ENCODE data around the gene SYNGR4.
A peak's percentile ranks its signal among the peaks of the same experiment; 100 is the strongest.

SYNGR4 gene

GRCh38 chr19:48332351-48332661, 31.9 kb upstream of the SYNGR4 start:
- Histone ChIP-seq H3K4me3 (ENCODE audit: low read length) (peak overlapping the region; percentile 44), H3K36me3 (ENCODE audit: control insufficient read depth, insufficient read depth, low read length) (peaks cover 4% of the 10 kb centered on the region), H3K27me3 (ENCODE audit: control insufficient read depth, insufficient read depth, low read length) (no peaks in the 10 kb centered on the region), H3K4me1 (ENCODE audit: control insufficient read depth, insufficient read depth, low read length) (peaks cover 28% of the 10 kb centered on the region), H3K27ac (ENCODE audit: low read depth, low read length) (peak overlapping the region; percentile 91), H3K9ac (ENCODE audit: low read length) (no peak overlapping the region)

GRCh38 chr19:48332662-48333466, 31.3 kb upstream of the SYNGR4 start:
- Histone ChIP-seq H3K36me3 (ENCODE audit: control insufficient read depth, insufficient read depth, low read length) (peaks cover 4% of the 10 kb centered on the region), H3K27ac (ENCODE audit: low read depth, low read length) (peak overlapping the region; percentile 91), H3K27me3 (ENCODE audit: control insufficient read depth, insufficient read depth, low read length) (no peaks in the 10 kb centered on the region), H3K4me1 (ENCODE audit: control insufficient read depth, insufficient read depth, low read length) (peaks cover 25% of the 10 kb centered on the region), H3K9ac (ENCODE audit: low read length) (peak overlapping the region; percentile 75), H3K4me3 (ENCODE audit: low read length) (peak overlapping the region; percentile 81)

GRCh38 chr19:48333467-48334384, 30.4 kb upstream of the SYNGR4 start:
- Histone ChIP-seq H3K9ac (ENCODE audit: low read length) (peak overlapping the region; percentile 75), H3K4me3 (ENCODE audit: low read length) (peak overlapping the region; percentile 81), H3K4me1 (ENCODE audit: control insufficient read depth, insufficient read depth, low read length) (peaks cover 25% of the 10 kb centered on the region), H3K27me3 (ENCODE audit: control insufficient read depth, insufficient read depth, low read length) (no peaks in the 10 kb centered on the region), H3K27ac (ENCODE audit: low read depth, low read length) (peak overlapping the region; percentile 91), H3K36me3 (ENCODE audit: control insufficient read depth, insufficient read depth, low read length) (peaks cover 4% of the 10 kb centered on the region)

GRCh38 chr19:48338253-48338755, 25.9 kb upstream of the SYNGR4 start:
- Histone ChIP-seq H3K27me3 (ENCODE audit: control insufficient read depth, insufficient read depth, low read length) (no peaks in the 10 kb centered on the region), H3K9ac (ENCODE audit: low read length) (no peak overlapping the region), H3K4me3 (ENCODE audit: low read length) (no peak overlapping the region), H3K36me3 (ENCODE audit: control insufficient read depth, insufficient read depth, low read length) (no peaks in the 10 kb centered on the region), H3K27ac (ENCODE audit: low read depth, low read length) (no peak overlapping the region), H3K4me1 (ENCODE audit: control insufficient read depth, insufficient read depth, low read length) (peaks cover 3% of the 10 kb centered on the region)

GRCh38 chr19:48338802-48339503, 25.2 kb upstream of the SYNGR4 start:
- Histone ChIP-seq H3K4me1 (ENCODE audit: control insufficient read depth, insufficient read depth, low read length) (no peaks in the 10 kb centered on the region), H3K36me3 (ENCODE audit: control insufficient read depth, insufficient read depth, low read length) (no peaks in the 10 kb centered on the region), H3K9ac (ENCODE audit: low read length) (no peak overlapping the region), H3K27me3 (ENCODE audit: control insufficient read depth, insufficient read depth, low read length) (no peaks in the 10 kb centered on the region), H3K4me3 (ENCODE audit: low read length) (no peak overlapping the region), H3K27ac (ENCODE audit: low read depth, low read length) (no peak overlapping the region)

- Histone ChIP-seq H3K27ac (ENCODE audit: low read depth, low read length) (no peak overlapping the region), H3K27me3 (ENCODE audit: control insufficient read depth, insufficient read depth, low read length) (no peaks in the 10 kb centered on the region), H3K4me3 (ENCODE audit: low read length) (no peak overlapping the region), H3K4me1 (ENCODE audit: control insufficient read depth, insufficient read depth, low read length) (no peaks in the 10 kb centered on the region), H3K9ac (ENCODE audit: low read length) (no peak overlapping the region), H3K36me3 (ENCODE audit: control insufficient read depth, insufficient read depth, low read length) (no peaks in the 10 kb centered on the region)
Observed at GRCh38 chr19:48340995-48341394, 23.2 kb upstream of the SYNGR4 start.

GRCh38 chr19:48341515-48342413, 22.4 kb upstream of the SYNGR4 start:
- Histone ChIP-seq H3K27me3 (ENCODE audit: control insufficient read depth, insufficient read depth, low read length) (no peaks in the 10 kb centered on the region), H3K36me3 (ENCODE audit: control insufficient read depth, insufficient read depth, low read length) (no peaks in the 10 kb centered on the region), H3K9ac (ENCODE audit: low read length) (no peak overlapping the region), H3K27ac (ENCODE audit: low read depth, low read length) (no peak overlapping the region), H3K4me1 (ENCODE audit: control insufficient read depth, insufficient read depth, low read length) (no peaks in the 10 kb centered on the region), H3K4me3 (ENCODE audit: low read length) (no peak overlapping the region)

- Histone ChIP-seq H3K9ac (ENCODE audit: low read length) (no peak overlapping the region), H3K27ac (ENCODE audit: low read depth, low read length) (no peak overlapping the region), H3K27me3 (ENCODE audit: control insufficient read depth, insufficient read depth, low read length) (no peaks in the 10 kb centered on the region), H3K4me1 (ENCODE audit: control insufficient read depth, insufficient read depth, low read length) (no peaks in the 10 kb centered on the region), H3K36me3 (ENCODE audit: control insufficient read depth, insufficient read depth, low read length) (no peaks in the 10 kb centered on the region), H3K4me3 (ENCODE audit: low read length) (no peak overlapping the region)
Observed at GRCh38 chr19:48342414-48342738, 21.8 kb upstream of the SYNGR4 start.

- Histone ChIP-seq H3K4me3 (ENCODE audit: low read length) (no peak overlapping the region), H3K27ac (ENCODE audit: low read depth, low read length) (no peak overlapping the region), H3K9ac (ENCODE audit: low read length) (no peak overlapping the region), H3K27me3 (ENCODE audit: control insufficient read depth, insufficient read depth, low read length) (no peaks in the 10 kb centered on the region), H3K4me1 (ENCODE audit: control insufficient read depth, insufficient read depth, low read length) (no peaks in the 10 kb centered on the region), H3K36me3 (ENCODE audit: control insufficient read depth, insufficient read depth, low read length) (no peaks in the 10 kb centered on the region)
Observed at GRCh38 chr19:48342841-48343540, 21.2 kb upstream of the SYNGR4 start.

GRCh38 chr19:48344892-48345291, 19.3 kb upstream of the SYNGR4 start:
- H3K4me1 ChIP-seq (ENCODE audit: control insufficient read depth, insufficient read depth, low read length): no peaks in the 10 kb centered on the region
- H3K27ac ChIP-seq (ENCODE audit: low read depth, low read length): no peak overlapping the region
- H3K9ac ChIP-seq (ENCODE audit: low read length): no peak overlapping the region
- no peaks in the 10 kb centered on the region for H3K27me3 ChIP-seq (ENCODE audit: control insufficient read depth, insufficient read depth, low read length)
- H3K36me3 ChIP-seq (ENCODE audit: control insufficient read depth, insufficient read depth, low read length): no peaks in the 10 kb centered on the region
- no peak overlapping the region for H3K4me3 ChIP-seq (ENCODE audit: low read length)

- no peaks in the 10 kb centered on the region for H3K4me1 ChIP-seq (ENCODE audit: control insufficient read depth, insufficient read depth, low read length)
- no peak overlapping the region for H3K9ac ChIP-seq (ENCODE audit: low read length)
- H3K27ac ChIP-seq (ENCODE audit: low read depth, low read length): no peak overlapping the region
- no peak overlapping the region for H3K4me3 ChIP-seq (ENCODE audit: low read length)
- H3K27me3 ChIP-seq (ENCODE audit: control insufficient read depth, insufficient read depth, low read length): no peaks in the 10 kb centered on the region
- no peaks in the 10 kb centered on the region for H3K36me3 ChIP-seq (ENCODE audit: control insufficient read depth, insufficient read depth, low read length)
Observed at GRCh38 chr19:48346191-48346590, 18.0 kb upstream of the SYNGR4 start.
